ENCODE results near the gene SHC4. TPM values are rescaled to one million over a fixed set of nuclear protein-coding genes. Genes with fewer than 3 reads are reported as not detected.

The SHC4 gene
- total RNA-seq, 2 donors from 2014 or later, result 0.30 to 0.50 TPM

GRCh38 chr15:48876057-48876456, 87.7 kb downstream of the SHC4 start:
- no peak overlapping the region for H3K9ac ChIP-seq (ENCODE audit: low read depth in 2 of 2, low read length in 2 of 2)
- no peaks in the 10 kb centered on the region for H3K4me1 ChIP-seq
- no peaks in the 10 kb centered on the region for H3K36me3 ChIP-seq
- H3K4me3 ChIP-seq, result no peak overlapping the region
- no peak for DNase-seq
- no peaks in the 10 kb centered on the region for H3K27me3 ChIP-seq
- no peaks in the 10 kb centered on the region for H3K9me3 ChIP-seq
- intact Hi-C loops (cut with DNase I), result no loop called here
- H3K27ac ChIP-seq, result no peak overlapping the region
- TF ChIP-seq CTCF (IDR thresholded peaks at IDR 0.05), result no peak

GRCh38 chr15:48875241-48875960, 88.3 kb downstream of the SHC4 start:
- no peaks in the 10 kb centered on the region for H3K9me3 ChIP-seq
- no peaks in the 10 kb centered on the region for H3K27me3 ChIP-seq
- intact Hi-C loops (cut with DNase I), result no loop called here

GRCh38 chr15:48872632-48873031, 91.1 kb downstream of the SHC4 start:
- Histone ChIP-seq H3K36me3 (no peaks in the 10 kb centered on the region), H3K4me3 (no peak overlapping the region), H3K9ac (ENCODE audit: low read depth in 2 of 2, low read length in 2 of 2) (no peak overlapping the region), H3K27ac (no peak overlapping the region), H3K27me3 (no peaks in the 10 kb centered on the region), H3K4me1 (no peaks in the 10 kb centered on the region), H3K9me3 (no peaks in the 10 kb centered on the region)
- intact Hi-C loops (cut with DNase I), result no loop called here
- no peak for TF ChIP-seq CTCF (IDR thresholded peaks at IDR 0.05)
- no peak for DNase-seq

More at GRCh38 chr15:48875241-48875960, 88.3 kb downstream of the SHC4 start:
- H3K27ac ChIP-seq, result no peak overlapping the region
- H3K4me1 ChIP-seq, result no peaks in the 10 kb centered on the region
- no peak for DNase-seq
- H3K36me3 ChIP-seq, result no peaks in the 10 kb centered on the region
- H3K9ac ChIP-seq (ENCODE audit: low read depth in 2 of 2, low read length in 2 of 2), result no peak overlapping the region
- no peak overlapping the region for H3K4me3 ChIP-seq
- TF ChIP-seq CTCF (IDR thresholded peaks at IDR 0.05), result no peak

GRCh38 chr15:48871542-48871941, 92.2 kb downstream of the SHC4 start:
- no peak overlapping the region for H3K9ac ChIP-seq (ENCODE audit: low read depth in 2 of 2, low read length in 2 of 2)
- no peak for TF ChIP-seq CTCF (IDR thresholded peaks at IDR 0.05)
- no peak overlapping the region for H3K4me3 ChIP-seq
- H3K4me1 ChIP-seq, result no peaks in the 10 kb centered on the region
- DNase-seq, result no peak
- H3K36me3 ChIP-seq, result no peaks in the 10 kb centered on the region
- H3K27ac ChIP-seq, result no peak overlapping the region
- no peaks in the 10 kb centered on the region for H3K27me3 ChIP-seq
- intact Hi-C loops (cut with DNase I), result no loop called here
- H3K9me3 ChIP-seq, result no peaks in the 10 kb centered on the region

GRCh38 chr15:48869966-48870365, 93.8 kb downstream of the SHC4 start:
- DNase-seq, result no peak
- intact Hi-C loops (cut with DNase I), result loop anchor here (10.0 kb wide), 1 partner anchor 275 kb away; no protein-coding TSS in a partner anchor
- Histone ChIP-seq H3K27me3 (no peaks in the 10 kb centered on the region), H3K4me1 (no peaks in the 10 kb centered on the region), H3K9me3 (no peaks in the 10 kb centered on the region), H3K27ac (no peak overlapping the region), H3K4me3 (no peak overlapping the region), H3K36me3 (no peaks in the 10 kb centered on the region), H3K9ac (ENCODE audit: low read depth in 2 of 2, low read length in 2 of 2) (no peak overlapping the region)
- no peak for TF ChIP-seq CTCF (IDR thresholded peaks at IDR 0.05)

Measured in colonic mucosa (tissue), 4 donors.